Stimulated activated CD8-positive, alpha-beta memory T cell treated with anti-CD3 and anti-CD28 coated beads, Interleukin-2, amount 100 ng/mL, for 48 hours (primary cell): ENCODE results near the gene NKAIN1.
"Not testable (repeated sequence)": the region's sequence is repeated elsewhere in the genome, so short reads cannot be mapped to it uniquely, and the experiment has no call there.

ENCODE experiments used
- DNase-seq, 2 donors: peaks; one replicate each; pipeline ENCODE4 v3.0.0-alpha.2; 2020; ENCODE audit warnings: low read depth in 2 of 2

Gene NKAIN1

DNA sequence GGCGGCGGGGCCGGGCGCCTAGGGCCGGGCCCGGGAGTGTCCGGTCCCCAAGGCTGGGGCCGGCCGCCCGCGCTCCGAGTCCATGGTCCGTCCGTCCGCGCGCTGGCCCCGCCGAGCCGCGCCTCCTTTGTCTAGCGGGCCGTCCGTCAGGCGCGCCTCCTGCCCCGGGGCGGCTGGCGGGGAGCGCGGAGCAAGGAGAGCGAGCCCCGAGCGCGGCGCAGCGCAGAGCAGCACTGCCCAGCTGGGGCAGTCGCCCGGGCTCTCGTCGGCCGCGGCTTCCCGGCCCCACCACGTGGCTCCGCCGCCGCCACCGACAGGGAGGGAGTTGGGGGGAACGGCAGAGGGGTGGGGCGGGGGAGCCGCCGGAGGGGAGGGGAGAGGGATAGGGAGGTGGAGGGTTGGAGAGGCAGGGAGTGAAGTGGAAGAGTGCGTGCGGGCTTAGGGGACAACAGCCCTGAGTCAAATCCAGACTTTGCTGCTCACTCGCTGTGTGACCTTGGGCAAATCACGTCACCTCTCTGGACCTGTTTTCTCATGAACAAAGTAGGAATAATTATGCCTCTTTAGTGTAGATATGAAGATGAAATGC, at the start of gene NKAIN1:
Gene NKAIN1 (minus strand): TSS at position 235 of the 589 bp plus-strand sequence. CDS start 340 bp downstream, outside the sequence.
- DNase-seq, result no peak

GRCh38 chr1:31289021-31289420, 49.3 kb upstream of the NKAIN1 start:
- no peak for DNase-seq

DNA sequence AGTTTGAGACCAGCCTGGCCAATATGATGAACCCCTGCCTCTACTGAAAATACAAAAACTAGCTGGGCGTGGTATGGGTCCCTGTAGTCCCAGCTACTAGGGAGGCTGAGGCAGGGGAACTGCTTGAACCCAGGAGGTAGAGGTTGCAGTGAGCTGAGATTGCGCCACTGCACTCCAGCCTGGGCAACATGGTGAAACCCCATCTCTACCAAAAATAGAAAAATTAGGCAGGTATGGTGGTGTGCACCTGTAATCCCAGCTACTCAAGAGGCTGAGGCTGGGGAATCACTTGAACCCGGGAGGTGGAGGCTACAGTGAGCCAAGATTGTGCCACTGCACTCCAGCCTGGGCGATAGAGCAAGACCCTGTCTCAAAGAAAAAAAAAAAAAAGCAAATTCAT, 48.1 kb upstream of the NKAIN1 start:
- not testable (repeated sequence) for DNase-seq

DNA sequence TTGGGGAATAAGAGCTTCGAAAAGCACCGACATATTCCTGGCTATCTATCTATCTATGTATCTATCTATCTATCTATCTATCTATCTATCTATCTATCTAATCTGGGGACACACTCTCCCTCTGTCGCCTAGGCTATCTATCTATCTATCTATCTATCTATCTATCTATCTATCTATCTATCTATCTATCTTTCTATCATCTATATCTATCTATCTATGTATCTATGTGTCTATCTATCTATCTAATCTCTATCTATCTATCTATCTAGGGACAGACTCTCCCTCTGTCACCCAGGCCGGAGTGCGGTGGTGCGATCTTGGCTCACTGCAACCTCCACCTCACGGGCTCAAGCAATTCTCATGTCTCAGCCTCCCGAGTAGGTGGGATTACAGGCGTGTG, 42.7 kb upstream of the NKAIN1 start:
- DNase-seq, result not testable (repeated sequence)

- no peak for DNase-seq
Observed at GRCh38 chr1:31273619-31274018, 33.9 kb upstream of the NKAIN1 start.

- DNase-seq, result no peak
Observed at GRCh38 chr1:31272369-31272768, 32.7 kb upstream of the NKAIN1 start.

- no peak for DNase-seq
Observed at GRCh38 chr1:31266547-31266946, 26.9 kb upstream of the NKAIN1 start.

DNA sequence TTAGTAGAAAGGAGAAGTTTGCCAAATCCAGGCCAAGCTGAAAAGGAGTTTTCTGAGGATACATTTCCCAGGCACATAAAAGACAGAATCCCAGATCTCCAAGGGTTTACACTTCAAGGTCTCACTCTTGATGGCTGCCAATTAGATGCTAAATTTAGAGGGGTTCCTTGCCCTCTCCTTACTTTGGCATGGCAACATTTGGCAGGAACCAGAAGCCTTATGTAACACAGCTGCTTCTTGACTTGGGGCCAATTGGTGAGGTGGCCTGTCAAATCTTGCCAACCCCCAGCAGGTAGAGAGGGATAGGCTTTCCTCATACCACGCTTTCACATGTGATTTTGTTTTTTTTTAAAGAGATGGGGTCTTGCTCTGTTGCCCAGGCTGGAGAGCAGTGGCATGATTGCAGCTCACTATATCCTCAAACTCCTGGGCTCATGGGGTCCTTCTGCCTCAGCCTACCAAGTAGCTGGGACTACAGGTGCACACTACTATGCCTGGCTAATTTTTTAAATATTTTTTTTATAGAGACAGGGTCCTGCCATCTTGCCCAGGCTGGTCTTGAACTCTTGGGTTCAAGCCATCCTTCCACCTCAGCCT, 25.2 kb upstream of the NKAIN1 start:
- DNase-seq, result no peak

GRCh38 chr1:31263408-31263807, 23.7 kb upstream of the NKAIN1 start:
- no peak for DNase-seq

DNA sequence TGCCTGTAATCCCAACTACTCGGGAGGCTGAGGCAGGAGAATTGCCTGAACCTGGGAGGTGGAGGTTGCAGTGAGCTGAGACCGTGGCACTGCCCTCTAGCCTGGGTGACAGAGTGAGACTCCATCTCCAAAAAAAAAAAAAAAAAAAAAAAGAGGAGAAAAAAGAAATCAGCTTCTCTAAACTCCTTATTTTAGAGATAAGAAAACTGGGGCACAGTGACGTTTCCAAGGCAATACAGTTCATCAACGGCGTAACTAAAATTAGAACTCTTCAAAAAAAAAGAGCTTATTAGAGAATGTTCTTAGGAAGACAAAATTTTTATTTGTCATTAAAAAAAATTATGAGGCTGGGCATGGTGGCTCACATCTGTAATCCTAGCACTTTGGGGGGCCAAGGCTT, 22.7 kb upstream of the NKAIN1 start:
- not testable (repeated sequence) for DNase-seq

DNA sequence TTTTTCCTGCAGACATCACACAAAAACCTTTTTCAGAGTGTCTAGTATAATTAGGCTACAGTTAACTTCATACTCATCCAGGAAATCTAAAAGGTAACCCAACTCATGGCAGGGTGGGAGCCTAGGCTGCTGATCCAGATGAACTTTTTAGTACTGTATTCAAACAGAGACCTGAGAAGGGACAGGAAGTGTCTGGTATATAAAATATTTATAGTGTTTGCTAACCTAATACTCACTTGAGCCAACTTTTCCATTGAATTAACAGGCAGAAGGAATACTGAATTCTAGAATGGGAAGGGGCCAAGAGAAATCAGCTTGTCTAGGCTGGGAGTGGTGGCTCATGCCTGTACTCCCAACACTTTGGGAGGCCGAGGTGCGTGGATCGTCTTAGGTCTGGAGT, 22.2 kb upstream of the NKAIN1 start:
- no peak for DNase-seq

- DNase-seq, result no peak
Observed at GRCh38 chr1:31259746-31260145, 20.1 kb upstream of the NKAIN1 start.

- no peak for DNase-seq
Observed at GRCh38 chr1:31258581-31258980, 18.9 kb upstream of the NKAIN1 start.

DNA sequence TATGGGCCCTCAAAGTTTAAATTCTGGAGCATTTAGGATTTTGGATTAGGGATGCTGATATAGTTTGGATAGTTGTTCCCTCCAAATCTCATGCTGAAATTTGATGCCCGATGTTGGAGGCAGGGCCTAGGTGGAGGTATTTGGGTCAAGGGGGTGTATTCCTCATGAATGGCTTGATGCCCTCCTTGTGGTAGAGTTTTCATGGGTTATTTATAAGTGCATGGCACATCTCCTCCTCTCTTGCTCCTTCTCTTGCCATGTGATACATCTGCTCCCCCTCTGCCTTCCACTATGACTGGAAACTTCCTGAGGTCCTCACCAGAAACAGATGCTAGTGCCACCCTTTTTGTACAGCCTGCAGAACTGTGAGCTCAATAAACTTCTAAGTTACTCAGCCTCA, 17.5 kb upstream of the NKAIN1 start:
- DNase-seq, result no peak

GRCh38 chr1:31249854-31250253, 10.2 kb upstream of the NKAIN1 start:
- DNase-seq, result no peak

DNA sequence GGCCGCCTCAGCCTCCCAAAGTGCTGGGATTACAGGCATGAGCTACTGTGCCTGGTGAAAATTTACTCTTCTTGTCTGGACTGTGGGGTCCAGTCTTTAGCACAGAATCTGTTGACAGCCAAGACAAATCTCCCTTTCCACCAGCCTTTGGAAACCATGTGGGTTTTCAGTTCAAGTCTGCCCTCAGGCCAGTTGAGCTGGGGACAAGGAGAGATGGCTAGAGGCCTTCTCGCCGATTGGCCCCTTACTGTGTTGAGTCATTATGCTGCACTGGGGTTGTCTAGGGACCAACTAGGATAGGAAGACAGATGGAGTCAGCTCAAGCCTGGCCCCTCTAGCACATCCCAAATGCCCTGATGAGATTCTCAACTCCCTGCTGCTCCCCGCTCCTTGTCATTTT, 8.6 kb upstream of the NKAIN1 start:
- no peak for DNase-seq

DNA sequence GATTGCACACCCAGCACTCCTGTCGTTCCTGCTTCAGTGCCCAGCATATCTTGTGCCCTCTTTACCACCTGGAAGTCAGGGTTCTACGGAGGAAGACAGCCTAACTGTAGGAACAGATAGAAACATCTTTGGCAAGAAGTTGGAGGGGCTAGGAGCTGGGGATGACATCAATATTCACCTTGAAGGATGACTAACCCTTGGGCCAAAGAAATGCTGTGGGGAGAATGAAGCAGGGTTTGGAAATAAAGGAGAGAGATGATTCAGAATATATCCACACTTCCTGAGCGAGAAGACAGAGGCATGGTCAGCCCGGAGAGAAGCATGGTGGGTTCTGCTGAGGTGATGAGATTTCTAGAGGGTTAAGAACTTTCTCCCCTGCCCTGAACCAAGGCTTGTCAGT, 4.6 kb upstream of the NKAIN1 start:
- DNase-seq, result no peak

DNA sequence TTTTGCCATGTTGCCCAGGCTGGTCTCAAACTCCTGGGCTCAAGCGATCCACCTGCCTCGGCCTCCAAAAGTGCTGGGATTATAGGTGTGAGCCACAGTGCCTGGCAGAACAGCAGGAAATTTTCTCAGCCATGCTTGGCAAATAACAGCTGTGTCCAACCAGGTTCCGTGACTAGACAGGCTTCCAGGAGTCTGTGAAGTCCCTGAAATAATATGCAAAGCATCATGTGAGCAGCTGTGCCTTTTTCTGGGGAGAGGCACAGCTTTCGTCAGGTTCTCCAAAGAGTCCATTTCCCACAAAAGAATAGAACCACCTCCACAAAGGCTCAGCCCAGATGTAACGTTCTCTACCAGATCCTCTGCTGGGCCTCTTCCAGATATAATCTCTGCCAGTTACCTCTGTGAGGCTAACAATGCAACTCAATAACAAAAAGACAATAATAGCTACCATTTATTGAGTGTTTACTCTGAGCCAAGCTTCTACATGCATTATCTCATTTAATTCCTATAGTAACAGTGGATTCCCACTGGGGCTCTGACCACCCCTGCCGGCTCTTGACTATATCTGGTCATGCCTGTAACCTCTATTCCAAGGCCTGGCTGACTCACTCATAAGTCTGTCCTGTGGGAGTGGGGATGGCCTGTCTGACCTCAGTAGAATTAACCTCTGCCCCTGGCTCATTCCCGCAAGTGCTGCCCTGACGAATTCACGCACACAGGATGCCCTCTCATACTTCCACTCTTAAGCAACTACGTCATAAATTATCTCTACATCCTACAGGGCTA, 4.0 kb upstream of the NKAIN1 start:
- DNase-seq, result no peak

GRCh38 chr1:31241321-31241720, 1.6 kb upstream of the NKAIN1 start:
- DNase-seq, result no peak

DNA sequence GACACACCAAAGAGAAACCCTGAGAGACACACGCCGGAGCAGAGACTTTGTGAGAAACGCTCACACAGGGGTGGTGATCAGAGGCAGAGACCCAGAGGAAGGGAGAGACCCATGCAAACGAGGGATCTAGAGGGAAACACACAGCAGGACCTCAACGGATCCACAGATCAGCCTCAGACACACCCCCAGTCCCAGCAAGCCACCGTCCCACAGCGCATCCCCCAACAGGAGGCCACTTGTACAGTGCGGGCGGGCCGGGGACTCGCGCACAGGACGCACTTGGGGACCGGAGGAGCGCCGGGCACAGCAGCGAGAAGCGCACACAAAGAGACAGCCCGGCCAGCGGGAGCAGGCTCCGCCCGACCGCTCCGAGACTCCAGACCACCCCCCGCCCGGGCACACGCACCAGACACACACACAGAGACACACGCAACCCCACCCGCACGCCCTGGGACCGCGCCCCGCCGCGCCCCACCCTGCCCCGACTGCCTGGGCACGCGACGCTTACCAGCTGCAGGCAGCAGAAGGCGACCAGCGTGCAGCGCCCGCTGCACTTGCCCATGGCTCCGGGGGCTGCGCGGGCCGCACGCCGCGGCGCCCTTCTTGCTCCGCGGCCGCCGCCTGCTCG, 587 bp downstream of the NKAIN1 start:
- DNase-seq, result no peak

GRCh38 chr1:31238612-31238985, 1.1 kb downstream of the NKAIN1 start:
- no peak for DNase-seq

DNA sequence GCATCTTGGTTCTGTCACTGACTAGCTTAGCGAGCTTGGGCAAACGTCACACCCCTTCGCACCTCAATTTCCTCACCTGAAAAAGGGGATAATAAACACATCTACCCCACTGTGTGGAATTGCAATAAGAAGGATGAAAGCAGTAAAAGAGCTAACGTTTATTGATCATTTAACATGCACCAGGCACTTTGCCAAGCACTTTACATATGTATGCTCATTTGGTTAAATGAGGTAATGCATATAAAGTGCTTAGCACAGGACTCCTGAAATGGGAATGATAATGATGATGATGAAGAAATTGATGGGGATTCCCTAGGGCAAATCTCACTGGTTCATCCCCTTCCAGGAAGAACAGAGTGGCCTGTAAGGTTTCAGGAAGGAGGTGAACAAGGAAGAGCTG, 4.8 kb downstream of the NKAIN1 start:
- DNase-seq, result no peak
